Gastrocnemius medialis (tissue), 4 donors: ENCODE results near the gene CD28. TPM values are rescaled to one million over a fixed set of nuclear protein-coding genes. Genes with fewer than 3 reads are reported as not detected.

Experiments
- ATAC-seq, 2 donors: fragments of 150-250 bp; one replicate each; pipeline ENCODE4 v1.9.1; 2016
- DNase-seq, 2 donors: peaks; one replicate each; pipeline ENCODE4 v3.0.0-alpha.2; 2019
- H3K27ac ChIP-seq, 4 donors: fragments of 200-600 bp; sonication (generic); 1 replicate in 1 of 4; 2 replicates in 3 of 4; pipeline ENCODE4 v1.5.1; 2016 to 2018; ENCODE audit warnings: mild to moderate bottlenecking in 2 of 4, moderate library complexity in 1 of 4
- H3K27me3 ChIP-seq, 3 donors: fragments of 200-600 bp; sonication (generic) in 2 of 3; 1 replicate in 1 of 3; 2 replicates in 2 of 3; pipeline versions ENCODE4 v1.5.1 to v1.6.0; 2016 to 2019; ENCODE audit warnings: mild to moderate bottlenecking in 1 of 3, moderate library complexity in 1 of 3
- H3K36me3 ChIP-seq, 2 donors: fragments of 200-600 bp; sonication (generic) in 1 of 2; one replicate each; pipeline ENCODE4 v1.5.1; 2017 to 2018
- H3K4me1 ChIP-seq, 2 donors: fragments of 200-600 bp; sonication (generic) in 1 of 2; one replicate each; pipeline ENCODE4 v1.5.1; 2016 to 2017; ENCODE audit warnings: mild to moderate bottlenecking in 2 of 2
- H3K4me3 ChIP-seq, 4 donors: fragments of 200-600 bp; sonication (generic) in 3 of 4; 1 replicate in 1 of 4; 2 replicates in 3 of 4; pipeline ENCODE4 v1.5.1; 2016 to 2019; ENCODE audit warnings: mild to moderate bottlenecking in 2 of 4
- H3K9me3 ChIP-seq, 3 donors: fragments of 200-600 bp; sonication (generic) in 2 of 3; 1 replicate in 1 of 3; 2 replicates in 2 of 3; pipeline ENCODE4 v1.5.1; 2016 to 2019
- CTCF ChIP-seq, 5 experiments: fragments of 450-650 bp in 3 of 5; fragments of 200-600 bp in 2 of 5; sonication (generic) in 2 of 5; IDR thresholded peaks in 4 of 5; conservative IDR thresholded peaks in 1 of 5; 1 replicate in 4 of 5; 2 replicates in 1 of 5; pipeline ENCODE4 v1.5.1; 2016 to 2019; ENCODE audit warnings: antibody characterized with exemption in 5 of 5, mild to moderate bottlenecking in 3 of 5, moderate library complexity in 3 of 5
- POLR2A ChIP-seq, 2 donors: fragments of 450-650 bp; IDR thresholded peaks; one replicate each; pipeline ENCODE4 v1.6.1; 2017; ENCODE audit warnings: antibody characterized with exemption in 2 of 2, mild to moderate bottlenecking in 2 of 2, moderate library complexity in 2 of 2
- in situ Hi-C, 4 donors: fragments of 200-750 bp; cut with MboI; loops; one replicate each; pipeline versions ENCODE4 v1.15.0 to v1.8.0; 2017; ENCODE audit warnings: low sequenced_read_pairs in 4 of 4
- intact Hi-C: fragments of 100-400 bp; cut with DNase I; formaldehyde crosslinking; loops from one replicate; pipeline ENCODE4 v1.15.1; 2023; ENCODE audit warnings: low total_unique reads
- total RNA-seq, 4 donors: library from RNA; depleted of rRNA; stranded (reverse); fragments of >200 nt; gene quantifications; one replicate each; pipeline versions ENCODE4 v1.1.0 to v1.2.3, GENCODE V29; 2016

Gene CD28
- total RNA-seq, 4 donors from 2014 or later, result 0.07 to 0.31 (median 0.09) TPM; not detected in 1

GRCh38 chr2:203662487-203662886 is 44.0 kb upstream of the CD28 start:
- Histone ChIP-seq H3K4me3 (no peak overlapping the region), H3K36me3 (no peaks in the 10 kb centered on the region), H3K4me1 (no peaks in the 10 kb centered on the region), H3K9me3 (no peaks in the 10 kb centered on the region), H3K27me3 (no peaks in the 10 kb centered on the region), H3K27ac (no peak overlapping the region)
- intact Hi-C loops, result no loop called here
- TF ChIP-seq CTCF (IDR thresholded peaks at IDR 0.05 in 4 of 5, conservative IDR thresholded peaks at IDR 0.05 in 1 of 5) (no peak), POLR2A (IDR thresholded peaks at IDR 0.05) (no peak)
- in situ Hi-C loops, result no loop called here
- ATAC-seq (no peak), DNase-seq (no peak)

- H3K4me1 ChIP-seq, result no peaks in the 10 kb centered on the region
- in situ Hi-C loops, result no loop called here
- H3K4me3 ChIP-seq, result no peak overlapping the region
- no peaks in the 10 kb centered on the region for H3K27me3 ChIP-seq
- no peak for TF ChIP-seq POLR2A (IDR thresholded peaks at IDR 0.05)
- TF ChIP-seq CTCF (IDR thresholded peaks at IDR 0.05 in 4 of 5, conservative IDR thresholded peaks at IDR 0.05 in 1 of 5), result no peak
- H3K36me3 ChIP-seq, result no peaks in the 10 kb centered on the region
- H3K27ac ChIP-seq, result no peak overlapping the region
- H3K9me3 ChIP-seq, result no peaks in the 10 kb centered on the region
- DNase-seq (no peak), ATAC-seq (no peak)
- intact Hi-C loops, result no loop called here
Measured at GRCh38 chr2:203662951-203663350, 43.5 kb upstream of the CD28 start.

- Histone ChIP-seq H3K9me3 (no peaks in the 10 kb centered on the region), H3K4me3 (no peak overlapping the region), H3K27ac (no peak overlapping the region), H3K4me1 (no peaks in the 10 kb centered on the region), H3K27me3 (no peaks in the 10 kb centered on the region), H3K36me3 (no peaks in the 10 kb centered on the region)
- intact Hi-C loops, result no loop called here
- no peak for ATAC-seq
- in situ Hi-C loops, result no loop called here
- no peak for DNase-seq
- TF ChIP-seq CTCF (IDR thresholded peaks at IDR 0.05 in 4 of 5, conservative IDR thresholded peaks at IDR 0.05 in 1 of 5) (no peak), POLR2A (IDR thresholded peaks at IDR 0.05) (no peak)
Measured at GRCh38 chr2:203664029-203664755, 42.2 kb upstream of the CD28 start.

- H3K4me1 ChIP-seq, result no peaks in the 10 kb centered on the region
- ATAC-seq, result no peak
- H3K4me3 ChIP-seq, result no peak overlapping the region
- no peaks in the 10 kb centered on the region for H3K9me3 ChIP-seq
- no peak for DNase-seq
- H3K27ac ChIP-seq, result no peak overlapping the region
- H3K36me3 ChIP-seq, result no peaks in the 10 kb centered on the region
- H3K27me3 ChIP-seq, result no peaks in the 10 kb centered on the region
- TF ChIP-seq POLR2A (IDR thresholded peaks at IDR 0.05) (no peak), CTCF (IDR thresholded peaks at IDR 0.05 in 4 of 5, conservative IDR thresholded peaks at IDR 0.05 in 1 of 5) (no peak)
- intact Hi-C loops (no loop called here), in situ Hi-C loops (no loop called here)
Measured at GRCh38 chr2:203667838-203668237, 38.6 kb upstream of the CD28 start.

- Histone ChIP-seq H3K4me1 (peaks cover 0 to 11% of the 10 kb centered on the region in 2 donors), H3K27ac (no peak overlapping the region), H3K36me3 (no peaks in the 10 kb centered on the region), H3K27me3 (no peaks in the 10 kb centered on the region), H3K4me3 (no peak overlapping the region), H3K9me3 (no peaks in the 10 kb centered on the region)
- ATAC-seq (no peak), DNase-seq (no peak)
- intact Hi-C loops, result no loop called here
- in situ Hi-C loops, result no loop called here
- TF ChIP-seq CTCF (IDR thresholded peaks at IDR 0.05 in 4 of 5, conservative IDR thresholded peaks at IDR 0.05 in 1 of 5) (no peak), POLR2A (IDR thresholded peaks at IDR 0.05) (no peak)
Measured at GRCh38 chr2:203669820-203670219, 36.6 kb upstream of the CD28 start.
